IMR-90 (cell line): ENCODE results near the gene TRPM6. TPM values are rescaled to one million over a fixed set of nuclear protein-coding genes. Genes with fewer than 3 reads are reported as not detected.

Experiments
- ATAC-seq: fragments of 200-7000 bp; cut with Tn5 transposase; 2 replicates; pipeline ENCODE4 v1.9.1; 2020; ENCODE audit warnings: low read depth, mild to moderate bottlenecking, moderate library complexity
- BruUV-seq: library from RNA; stranded (reverse); fragments of 400-500 nt; replicated peaks from 2 replicates; lab custom pipeline; 2021; lab: Mats Ljungman, UMichigan
- CTCF ChIA-PET: fragments of 300-600 bp; formaldehyde crosslinking; extraction: SDS; loops from one replicate; lab custom pipeline; 2021; ENCODE audit warnings: antibody characterized with exemption; lab: Yijun Ruan, JAX
- POLR2A ChIA-PET: fragments of 300-600 bp; sonication (Branson Sonifier 250); formaldehyde crosslinking; loops from one replicate; lab custom pipeline; 2022; ENCODE audit warnings: antibody characterized with exemption; ENCODE audit not compliant: unreplicated experiment; lab: Charles Lee
- DNase-seq: peaks from one replicate; pipeline ENCODE4 v3.0.0; 2013
- H2AFZ ChIP-seq: replicated peaks from 2 replicates; pipeline ENCODE3; 2013; ENCODE audit warnings: low read length, mild to moderate bottlenecking; ENCODE audit not compliant: poor library complexity
- H2AK5ac ChIP-seq: 2 replicates; pipeline ENCODE4 v1.6.1; 2013; ENCODE audit warnings: low read depth, low read length, inconsistent platforms
- H2AK9ac ChIP-seq: replicated peaks from 2 replicates; pipeline ENCODE3; 2013; ENCODE audit warnings: mild to moderate bottlenecking, low read depth, low read length, moderate library complexity; ENCODE audit not compliant: poor library complexity
- H2BK120ac ChIP-seq: 2 replicates; pipeline ENCODE4 v1.6.1; 2013; ENCODE audit warnings: low read depth, low read length, inconsistent platforms
- H2BK15ac ChIP-seq: 3 replicates; pipeline ENCODE4 v1.6.1; 2013; ENCODE audit warnings: low read depth, low read length, inconsistent platforms
- H2BK20ac ChIP-seq: 2 replicates; pipeline ENCODE4 v1.6.1; 2013; ENCODE audit warnings: low read depth, mild to moderate bottlenecking, inconsistent platforms, low read length, moderate library complexity
- H2BK5ac ChIP-seq: 2 replicates; pipeline ENCODE4 v1.6.1; 2013; ENCODE audit warnings: mild to moderate bottlenecking, low read depth, low read length, inconsistent platforms; ENCODE audit not compliant: poor library complexity, severe bottlenecking
- H3K14ac ChIP-seq: replicated peaks from 2 replicates; pipeline ENCODE4 v1.6.1; 2013; ENCODE audit warnings: low read depth, low read length, inconsistent platforms
- H3K18ac ChIP-seq: 2 replicates; pipeline ENCODE4 v1.6.1; 2013; ENCODE audit warnings: low read depth, low read length, control low read depth
- H3K23ac ChIP-seq: 2 replicates; pipeline ENCODE4 v1.6.1; 2013; ENCODE audit warnings: low read depth, low read length, inconsistent platforms
- H3K27ac ChIP-seq: 2 replicates; pipeline ENCODE4 v1.5.1; 2013; ENCODE audit warnings: mild to moderate bottlenecking, control low read depth, low read length; ENCODE audit not compliant: insufficient read depth
- H3K27me3 ChIP-seq: 2 replicates; pipeline ENCODE4 v1.6.1; 2013; ENCODE audit warnings: low read length; ENCODE audit not compliant: control insufficient read depth, insufficient read depth
- H3K36me3 ChIP-seq: 2 replicates; pipeline ENCODE4 v1.6.1; 2013; ENCODE audit warnings: low read length, mixed read lengths; ENCODE audit not compliant: control insufficient read depth, insufficient read depth
- H3K4ac ChIP-seq: 2 replicates; pipeline ENCODE4 v1.6.1; 2013; ENCODE audit warnings: low read depth, low read length, inconsistent platforms
- H3K4me1 ChIP-seq: 2 replicates; pipeline ENCODE4 v1.6.1; 2013; ENCODE audit warnings: low read length, mixed read lengths; ENCODE audit not compliant: control insufficient read depth, insufficient read depth
- H3K4me2 ChIP-seq: 2 replicates; pipeline ENCODE4 v1.6.1; 2013; ENCODE audit warnings: low read depth, mild to moderate bottlenecking, control low read depth, low read length, moderate library complexity
- H3K4me3 ChIP-seq: 2 replicates; pipeline ENCODE4 v1.5.1; 2013; ENCODE audit warnings: low read depth, mild to moderate bottlenecking, control low read depth, low read length, moderate library complexity; ENCODE audit not compliant: insufficient read depth
- H3K56ac ChIP-seq: 2 replicates; pipeline ENCODE4 v1.6.1; 2013; ENCODE audit warnings: low read length, inconsistent platforms; ENCODE audit not compliant: insufficient read depth; ENCODE audit errors: extremely low read depth
- H3K79me1 ChIP-seq, 2 experiments: 2 replicates each; pipeline ENCODE4 v1.6.1; 2013; ENCODE audit warnings: low read length in 2 of 2, inconsistent platforms in 1 of 2, low read depth in 1 of 2
- H3K9ac ChIP-seq: 2 replicates; pipeline ENCODE4 v1.6.1; 2013; ENCODE audit warnings: low read depth, low read length, control low read depth
- H3K9me1 ChIP-seq: 2 replicates; pipeline ENCODE4 v1.6.1; 2013; ENCODE audit warnings: low read length, inconsistent platforms; ENCODE audit not compliant: insufficient read depth
- H3K9me3 ChIP-seq: 2 replicates; pipeline ENCODE4 v1.6.1; 2013; ENCODE audit warnings: low read length; ENCODE audit not compliant: control insufficient read depth, insufficient read depth
- H4K20me1 ChIP-seq: 2 replicates; pipeline ENCODE4 v1.6.1; 2013; ENCODE audit warnings: low read length, inconsistent platforms; ENCODE audit not compliant: insufficient read depth
- H4K5ac ChIP-seq: 2 replicates; pipeline ENCODE4 v1.6.1; 2013; ENCODE audit warnings: mild to moderate bottlenecking, low read depth, low read length, control low read depth
- H4K8ac ChIP-seq, 2 experiments: 2 replicates each; pipeline ENCODE4 v1.6.1; 2013; ENCODE audit warnings: low read depth in 2 of 2, low read length in 2 of 2, control low read depth in 1 of 2, inconsistent platforms in 1 of 2
- H4K91ac ChIP-seq: 2 replicates; pipeline ENCODE4 v1.6.1; 2013; ENCODE audit warnings: low read depth, low read length, inconsistent platforms; ENCODE audit not compliant: insufficient read depth
- CTCF ChIP-seq: conservative IDR thresholded peaks from 2 replicates; pipeline ENCODE4 v1.5.1; 2012; ENCODE audit warnings: mild to moderate bottlenecking, low read depth, low read length, improper control_type of control experiment
- FOS ChIP-seq: fragments of 150-350 bp; IDR thresholded peaks from 2 replicates; pipeline ENCODE4 v1.6.1; 2016; ENCODE audit warnings: low read depth, low read length
- RAD21 ChIP-seq: IDR thresholded peaks from 2 replicates; pipeline ENCODE4 v1.6.1; 2012; ENCODE audit warnings: low read length, improper control_type of control experiment
- RFX5 ChIP-seq: IDR thresholded peaks from 2 replicates; pipeline ENCODE4 v1.8.0; 2012; ENCODE audit warnings: low read depth, mild to moderate bottlenecking, low read length, moderate library complexity
- SMC3 ChIP-seq: fragments of 150-350 bp; IDR thresholded peaks from 2 replicates; pipeline ENCODE4 v1.6.1; 2016; ENCODE audit warnings: low read depth, mild to moderate bottlenecking, antibody characterized with exemption, low read length, moderate library complexity
- WGBS, 2 experiments: methylation state at CpG; one replicate each; pipeline versions ENCODE4 v1.1.5 to v1.1.7; 2013; ENCODE audit warnings: missing lambda C conversion rate in 2 of 2; ENCODE audit not compliant: insufficient read length in 1 of 2; ENCODE audit errors: extremely low coverage in 2 of 2; 5-methylcytosine and 5-hydroxymethylcytosine counted together
- dilution Hi-C: fragments of 300-500 bp; cut with HindIII; formaldehyde crosslinking; loops from one replicate; pipeline ENCODE4 v1.14.3; 2018; ENCODE audit warnings: low sequenced_read_pairs; ENCODE audit not compliant: unreplicated experiment
- in situ Hi-C: fragments of 300-500 bp; cut with MboI; formaldehyde crosslinking; loops from 3 replicates; pipeline ENCODE4 v1.14.3; 2019; ENCODE audit warnings: low sequenced_read_pairs, inconsistent platforms, mixed read lengths
- intact Hi-C: fragments of 100-400 bp; cut with micrococcal nuclease; formaldehyde crosslinking; loops from 2 replicates; pipeline ENCODE4 v1.10.0; 2022
- polyA plus RNA-seq, 3 experiments: library from polyadenylated mRNA; depleted of rRNA; stranded (reverse); fragments of >200 nt; gene quantifications; 2 replicates each; pipeline ENCODE4 v1.2.3, GENCODE V29; 2012; ENCODE audit warnings: low replicate concordance in 1 of 3
- total RNA-seq: library from RNA; depleted of rRNA; stranded (reverse); fragments of >200 nt; gene quantifications from 2 replicates; pipeline ENCODE4 v1.2.3, GENCODE V29; 2012

TRPM6 gene
- total and polyA plus RNA-seq, 2 of the 4 experiments (the other 2 are of a cell fraction) = under 0.01 to 0.02 TPM

GRCh38 chr9:74777136-74777879 lies 110.4 kb downstream of the TRPM6 start:
- no peak overlapping the region for H2BK15ac ChIP-seq
- H3K23ac ChIP-seq = no peak overlapping the region
- H2BK120ac ChIP-seq = no peak overlapping the region
- no peaks in the 10 kb centered on the region for H3K36me3 ChIP-seq
- H3K27me3 ChIP-seq = no peaks in the 10 kb centered on the region
- no peak overlapping the region for H3K4me2 ChIP-seq
- H3K27ac ChIP-seq = no peak overlapping the region
- H3K9me1 ChIP-seq = no peaks in the 10 kb centered on the region
- no peak overlapping the region for H3K18ac ChIP-seq
- H2AK9ac ChIP-seq = no peak overlapping the region
- H2BK20ac ChIP-seq = no peak overlapping the region
- no TSS peak for BruUV-seq
- no peak overlapping the region for H3K56ac ChIP-seq
- intact Hi-C loops (loop anchor here (1.0 to 2.0 kb wide), 4 partner anchors 175 to 461 kb away; partner anchors contain the start of gene C9orf40), in situ Hi-C loops (loop anchor here (5.0 kb wide), 1 partner anchor 225 kb away; no protein-coding TSS in a partner anchor), dilution Hi-C loops (no loop called here)
- no peak overlapping the region for H2AK5ac ChIP-seq
- DNase-seq = peak; percentile 54
- peak; percentile 79 for ATAC-seq
- no peak overlapping the region for H2BK5ac ChIP-seq
- H3K9me3 ChIP-seq = no peaks in the 10 kb centered on the region
- 0 out of 2 replicates have a peak overlapping the region, but pooled peaks have one; percentile 18 for H3K14ac ChIP-seq
- no peak overlapping the region for H2AFZ ChIP-seq
- H4K8ac ChIP-seq = no peak overlapping the region
- no peaks in the 10 kb centered on the region for H3K4me1 ChIP-seq
- POLR2A ChIA-PET = no interaction called here
- no peaks in the 10 kb centered on the region for H3K79me1 ChIP-seq
- CTCF ChIA-PET = interaction anchor here (0.6 to 0.9 kb wide), 4 partner anchors 227 to 256 kb away, joined by 3 to 4 read pairs (median 3); no protein-coding TSS in a partner anchor
- no peaks in the 10 kb centered on the region for H4K20me1 ChIP-seq
- no peak overlapping the region for H3K9ac ChIP-seq
- H3K4me3 ChIP-seq = no peak overlapping the region
- WGBS, 2 experiments = no CpG with 5 or more reads among the region's 8 CpGs
- no peak overlapping the region for H4K91ac ChIP-seq
- TF ChIP-seq RFX5 (no peak), FOS (no peak), RAD21 (peak; percentile 67), CTCF (peak; percentile 81), SMC3 (peak; percentile 84)
- H3K4ac ChIP-seq = no peak overlapping the region
- H4K5ac ChIP-seq = no peak overlapping the region
